ENCODE results near the gene CDK18.

DNA sequence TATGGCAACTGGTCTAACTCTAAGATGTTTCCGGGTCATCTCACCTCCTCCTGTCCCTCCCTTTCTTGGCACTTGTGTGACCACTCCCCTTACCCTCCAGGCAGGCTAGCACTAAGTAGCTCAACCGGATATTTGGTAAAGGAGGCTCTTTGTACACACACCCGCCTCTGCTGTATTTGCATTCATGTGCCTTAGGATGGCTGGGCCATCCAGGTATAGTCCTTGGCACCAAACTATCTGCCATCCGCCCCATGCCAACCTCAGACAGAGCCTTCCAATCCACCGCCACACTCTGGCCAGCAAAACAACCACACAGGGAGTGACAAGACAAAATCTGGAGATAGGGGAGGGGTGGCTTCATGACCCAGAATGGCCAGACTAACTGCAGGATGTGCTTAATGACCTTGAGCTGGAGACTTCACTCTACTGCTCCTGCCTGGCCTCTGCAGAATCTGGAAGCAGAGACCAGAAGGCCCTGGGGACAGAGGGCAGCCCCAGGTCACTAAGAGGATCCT lies 59.5 kb downstream of the CDK18 start:
- TF ChIP-seq, protein P1, sequence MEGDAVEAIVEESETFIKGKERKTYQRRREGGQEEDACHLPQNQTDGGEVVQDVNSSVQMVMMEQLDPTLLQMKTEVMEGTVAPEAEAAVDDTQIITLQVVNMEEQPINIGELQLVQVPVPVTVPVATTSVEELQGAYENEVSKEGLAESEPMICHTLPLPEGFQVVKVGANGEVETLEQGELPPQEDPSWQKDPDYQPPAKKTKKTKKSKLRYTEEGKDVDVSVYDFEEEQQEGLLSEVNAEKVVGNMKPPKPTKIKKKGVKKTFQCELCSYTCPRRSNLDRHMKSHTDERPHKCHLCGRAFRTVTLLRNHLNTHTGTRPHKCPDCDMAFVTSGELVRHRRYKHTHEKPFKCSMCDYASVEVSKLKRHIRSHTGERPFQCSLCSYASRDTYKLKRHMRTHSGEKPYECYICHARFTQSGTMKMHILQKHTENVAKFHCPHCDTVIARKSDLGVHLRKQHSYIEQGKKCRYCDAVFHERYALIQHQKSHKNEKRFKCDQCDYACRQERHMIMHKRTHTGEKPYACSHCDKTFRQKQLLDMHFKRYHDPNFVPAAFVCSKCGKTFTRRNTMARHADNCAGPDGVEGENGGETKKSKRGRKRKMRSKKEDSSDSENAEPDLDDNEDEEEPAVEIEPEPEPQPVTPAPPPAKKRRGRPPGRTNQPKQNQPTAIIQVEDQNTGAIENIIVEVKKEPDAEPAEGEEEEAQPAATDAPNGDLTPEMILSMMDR (IDR thresholded peaks at IDR 0.05), result no peak
- TF ChIP-seq POLR2A (IDR thresholded peaks at IDR 0.05), result no peak

Measured in uterus (tissue), 2 donors.